GM12878 (cell line): ENCODE data around the gene CSHL1. TPM values are rescaled to one million over a fixed set of nuclear protein-coding genes. Genes with fewer than 3 reads are reported as not detected.
"Not testable (repeated sequence)": the region's sequence is repeated elsewhere in the genome, so short reads cannot be mapped to it uniquely, and the experiment has no call there.

Source experiments
- ATAC-seq: fragments of 200-7000 bp; cut with Tn5 transposase; 3 replicates; pipeline ENCODE4 v1.9.1; 2020; ENCODE audit warnings: mild to moderate bottlenecking, moderate library complexity
- BruUV-seq: library from RNA; stranded (reverse); fragments of 400-500 nt; replicated peaks from 2 replicates; lab custom pipeline; 2021; lab: Mats Ljungman, UMichigan
- CTCF ChIA-PET: fragments of 300-600 bp; sonication (Branson Sonifier 250); formaldehyde crosslinking; extraction: SDS; loops from one replicate; lab custom pipeline; 2021; ENCODE audit warnings: inconsistent platforms; lab: Yijun Ruan, JAX
- POLR2A ChIA-PET: fragments of 350-600 bp; formaldehyde crosslinking; extraction: SDS; loops from one replicate; lab custom pipeline; 2021; ENCODE audit warnings: inconsistent platforms; lab: Charles Lee
- RAD21 ChIA-PET: fragments of 300-600 bp; sonication (Branson Sonifier 250); formaldehyde crosslinking; loops from one replicate; lab custom pipeline; 2023; ENCODE audit warnings: antibody characterized with exemption; ENCODE audit not compliant: unreplicated experiment; lab: Charles Lee
- SMC1A ChIA-PET: fragments of 300-600 bp; sonication (Branson Sonifier 250); formaldehyde crosslinking; loops from one replicate; lab custom pipeline; 2023; ENCODE audit not compliant: unreplicated experiment, uncharacterized antibody; lab: Charles Lee
- DNase-seq: peaks from one replicate; pipeline ENCODE4 v3.0.0-alpha.2; 2011; ENCODE audit warnings: low read depth, low spot score
- FAIRE-seq: peaks from 3 replicates; lab custom pipeline; 2011; peaks lifted over from hg19 to GRCh38; lab: Jason Lieb, UNC
- H2AFZ ChIP-seq: 2 replicates; pipeline ENCODE4 v1.6.0; 2011; ENCODE audit warnings: low read depth, low read length, control low read depth; ENCODE audit not compliant: control insufficient read depth
- H3K27ac ChIP-seq: 2 replicates; pipeline ENCODE4 v1.5.1; 2011; ENCODE audit warnings: control low read depth; ENCODE audit not compliant: control insufficient read depth, insufficient read depth
- H3K27me3 ChIP-seq, 2 experiments: replicated peaks in 1 of 2; 2 replicates each; pipeline versions ENCODE4 v1.6.0 to v1.6.1; 2011; ENCODE audit warnings: low read length in 1 of 2; ENCODE audit not compliant: control insufficient read depth in 2 of 2, insufficient read depth in 2 of 2
- H3K36me3 ChIP-seq, 2 experiments: 2 replicates each; pipeline ENCODE4 v1.5.1; 2011; ENCODE audit warnings: low read length in 1 of 2; ENCODE audit not compliant: control insufficient read depth in 2 of 2, insufficient read depth in 2 of 2
- H3K4me1 ChIP-seq: 2 replicates; pipeline ENCODE4 v1.6.1; 2011; ENCODE audit warnings: mild to moderate bottlenecking, low read length, moderate library complexity, mixed read lengths; ENCODE audit not compliant: control insufficient read depth, insufficient read depth
- H3K4me2 ChIP-seq: 2 replicates; pipeline ENCODE4 v1.6.0; 2011; ENCODE audit warnings: control low read depth; ENCODE audit not compliant: control insufficient read depth, insufficient read depth
- H3K4me3 ChIP-seq: fragments of 200-600 bp; sonication (generic); 2 replicates; pipeline ENCODE4 v1.5.1; 2016
- H3K79me2 ChIP-seq: 2 replicates; pipeline ENCODE4 v1.6.0; 2011; ENCODE audit warnings: low read length; ENCODE audit not compliant: control insufficient read depth, insufficient read depth
- H3K9ac ChIP-seq: 2 replicates; pipeline ENCODE4 v1.8.0; 2011; ENCODE audit warnings: low read length, control low read depth, mixed read lengths; ENCODE audit not compliant: control insufficient read depth, insufficient read depth
- H3K9me3 ChIP-seq: replicated peaks from 3 replicates; pipeline ENCODE4 v1.5.1; 2011; ENCODE audit warnings: mild to moderate bottlenecking, low read length; ENCODE audit not compliant: control insufficient read depth, insufficient read depth
- H4K20me1 ChIP-seq: 2 replicates; pipeline ENCODE4 v1.6.0; 2011; ENCODE audit not compliant: control insufficient read depth, insufficient read depth
- CTCF ChIP-seq, 3 experiments: IDR thresholded peaks in 2 of 3; conservative IDR thresholded peaks in 1 of 3; 2 replicates each; pipeline ENCODE4 v1.5.1; 2011; ENCODE audit warnings: low read depth in 3 of 3, low read length in 3 of 3, mild to moderate bottlenecking in 3 of 3, control low read depth in 2 of 3, moderate library complexity in 2 of 3, inconsistent platforms in 1 of 3, mixed read lengths in 1 of 3; ENCODE audit not compliant: control insufficient read depth in 2 of 3, insufficient read depth in 1 of 3; ENCODE audit errors: extremely low read depth in 1 of 3
- WGBS: methylation state at CpG from one replicate; pipeline ENCODE4 v1.1.6; 2016; ENCODE audit warnings: low lambda C conversion rate; ENCODE audit not compliant: insufficient replicate concordance, insufficient coverage; ENCODE audit errors: missing lambda C conversion rate; 5-methylcytosine and 5-hydroxymethylcytosine counted together
- in situ Hi-C: fragments of 300-500 bp; cut with MboI; formaldehyde crosslinking; loops from 9 replicates; pipeline ENCODE4 v1.14.3; 2018; ENCODE audit warnings: mixed read lengths
- intact Hi-C: fragments of 100-400 bp; cut with micrococcal nuclease; formaldehyde crosslinking; loops from one replicate; pipeline ENCODE4 v1.14.2; 2022; ENCODE audit not compliant: unreplicated experiment
- polyA plus RNA-seq, 11 experiments: library from polyadenylated mRNA; depleted of rRNA in 4 of 11; unstranded in 6 of 11; stranded (reverse) in 5 of 11; fragments of >200 nt; fragmentation: Nextera tagmentation in 4 of 11; fragmentation: Illumina TruSeq in 1 of 11; extraction: Ambion mirVana in 4 of 11; extraction: Trizol in 1 of 11; gene quantifications; 1 replicate in 1 of 11; 2 replicates in 10 of 11; pipeline versions ENCODE4 v1.2.1 to v1.2.3, GENCODE V29; 2011 to 2016; ENCODE audit warnings: inconsistent platforms in 2 of 11, missing spikeins in 2 of 11, low read depth in 1 of 11
- total RNA-seq, 4 experiments: library from RNA; depleted of rRNA in 3 of 4; stranded (reverse); fragments of >200 nt in 3 of 4; fragmentation: Illumina TruSeq in 1 of 4; extraction: Trizol in 1 of 4; gene quantifications; 2 replicates each; pipeline versions ENCODE4 v1.2.1 to v1.2.3, GENCODE V29; 2013 to 2021

The CSHL1 gene
- total and polyA plus RNA-seq, 10 of the 15 experiments (the other 5 are each of a cell fraction or from before 2014, with no cell fraction given): not detected

DNA sequence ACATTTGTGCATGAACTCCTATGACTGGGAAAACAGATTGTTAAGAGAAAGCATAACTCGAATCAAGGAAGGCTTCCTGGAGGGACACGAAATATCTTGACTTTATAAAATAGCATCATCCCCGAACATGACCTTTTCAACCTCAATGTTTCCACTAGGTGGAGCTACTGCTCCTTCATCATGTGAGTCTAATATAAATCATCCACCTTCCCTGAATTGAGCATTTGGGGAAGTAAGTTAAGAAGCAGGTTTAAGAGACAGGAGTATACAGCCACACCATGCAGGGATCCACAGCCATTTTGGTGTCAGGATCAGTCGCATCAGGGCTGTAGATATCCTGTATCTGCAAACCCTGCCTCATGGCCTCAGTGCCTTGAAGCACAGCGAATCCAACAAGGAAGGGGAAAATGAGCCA, 7.3 kb downstream of the CSHL1 start:
- H3K9ac ChIP-seq, H3K4me3 ChIP-seq: not testable (repeated sequence)
- RAD21 ChIA-PET: interaction anchor here (0.7 to 2.9 kb wide), 6 partner anchors 43 to 230 kb away, joined by 3 to 8 read pairs (median 4); no protein-coding TSS in a partner anchor
- peak in 2 of 3 experiments; percentile 16 to 17; a peak in 3 of 6 replicates for TF ChIP-seq CTCF (IDR thresholded peaks at IDR 0.05 in 2 of 3, conservative IDR thresholded peaks at IDR 0.05 in 1 of 3; ENCODE audit: control insufficient read depth in 2 of 3, extremely low read depth in 1 of 3, insufficient read depth in 1 of 3, low read depth in 3 of 3, low read length in 3 of 3)
- TF ChIP-seq, all 136 proteins: peak for 1; not testable (repeated sequence) for 135
- FAIRE-seq (peak; percentile 96), ATAC-seq (peak; percentile 75)
- BruUV-seq, H2AFZ ChIP-seq, H3K4me1 ChIP-seq, intact Hi-C loops, DNase-seq, H3K4me2 ChIP-seq, H3K27ac ChIP-seq, H4K20me1 ChIP-seq, H3K79me2 ChIP-seq, in situ Hi-C loops, H3K36me3 ChIP-seq, H3K27me3 ChIP-seq, H3K9me3 ChIP-seq: not testable (repeated sequence)
- CTCF ChIA-PET: interaction anchor here (0.6 to 6.0 kb wide), 19 partner anchors 9 to 387 kb away, joined by 3 to 49 read pairs (median 6); partner anchors contain the start of gene GH1
- WGBS: 10% methylated on average over 5 of the region's 5 CpGs
- SMC1A ChIA-PET: interaction anchor here (1.2 to 2.9 kb wide), 5 partner anchors 8 to 229 kb away, joined by 3 to 19 read pairs (median 4); no protein-coding TSS in a partner anchor
- POLR2A ChIA-PET: interaction anchor here (0.7 kb wide), 1 partner anchor 115 kb away, joined by 3 read pairs; no protein-coding TSS in a partner anchor

- intact Hi-C loops: not testable (repeated sequence)
Measured at GRCh38 chr17:63901971-63902370, 9.1 kb downstream of the CSHL1 start.

More at GRCh38 chr17:63901971-63902370, 9.1 kb downstream of the CSHL1 start:
- H2AFZ ChIP-seq, H3K79me2 ChIP-seq, H4K20me1 ChIP-seq, H3K9me3 ChIP-seq, H3K27me3 ChIP-seq, H3K9ac ChIP-seq, H3K4me3 ChIP-seq, ATAC-seq, in situ Hi-C loops, H3K4me2 ChIP-seq, BruUV-seq, H3K27ac ChIP-seq, H3K36me3 ChIP-seq, H3K4me1 ChIP-seq, DNase-seq, FAIRE-seq: not testable (repeated sequence)
- WGBS: 60% methylated on average over 2 of the region's 2 CpGs
- ChIA-PET SMC1A (interaction anchor here (0.6 to 2.9 kb wide), 5 partner anchors 39 to 231 kb away, joined by 4 to 19 read pairs (median 6); no protein-coding TSS in a partner anchor), RAD21 (interaction anchor here (2.9 kb wide), 1 partner anchor 127 kb away, joined by 8 read pairs; no protein-coding TSS in a partner anchor), POLR2A (interaction anchor here (0.7 kb wide), 1 partner anchor 173 kb away, joined by 4 read pairs; no protein-coding TSS in a partner anchor), CTCF (interaction anchor here (0.6 to 6.0 kb wide), 23 partner anchors 11 to 1797 kb away, joined by 3 to 49 read pairs (median 5); no protein-coding TSS in a partner anchor)
